Endothelial cell of umbilical vein (primary cell): ENCODE measurements around the gene TMEM209. TPM values are rescaled to one million over a fixed set of nuclear protein-coding genes. Genes with fewer than 3 reads are reported as not detected.

Source experiments
- BruUV-seq: library from RNA; stranded (reverse); fragments of 400-500 nt; replicated peaks from 2 replicates; lab custom pipeline; 2021; lab: Mats Ljungman, UMichigan
- CTCF ChIA-PET: fragments of 300-600, 350-600 bp; sonication (Branson Sonifier 250); formaldehyde crosslinking; loops from one replicate; lab custom pipeline; 2021; ENCODE audit warnings: antibody characterized with exemption, inconsistent platforms; lab: Charles Lee
- POLR2A ChIA-PET: fragments of 300-600, 350-600 bp; sonication (Branson Sonifier 250); formaldehyde crosslinking; loops from one replicate; lab custom pipeline; 2021; ENCODE audit warnings: antibody characterized with exemption, inconsistent platforms; lab: Charles Lee
- DNase-seq: peaks from one replicate; pipeline ENCODE4 v3.0.0-alpha.2; 2011; ENCODE audit warnings: low read depth, low spot score
- FAIRE-seq: peaks from 2 replicates; lab custom pipeline; 2011; peaks lifted over from hg19 to GRCh38; lab: Jason Lieb, UNC
- H2AFZ ChIP-seq: 2 replicates; pipeline ENCODE4 v1.6.0; 2012; ENCODE audit warnings: low read depth, low read length, control low read depth, inconsistent platforms
- H3K27ac ChIP-seq: 2 replicates; pipeline ENCODE4 v1.5.1; 2011; ENCODE audit warnings: low read depth, mild to moderate bottlenecking, control low read depth, low read length, moderate library complexity; ENCODE audit not compliant: insufficient read depth
- H3K27me3 ChIP-seq, 2 experiments: 2 replicates each; pipeline versions ENCODE4 v1.6.0 to v1.6.1; 2011; ENCODE audit warnings: low read length in 2 of 2, mixed read lengths in 1 of 2; ENCODE audit not compliant: control insufficient read depth in 2 of 2, insufficient read depth in 2 of 2
- H3K36me3 ChIP-seq, 2 experiments: 2 replicates in 1 of 2; 3 replicates in 1 of 2; pipeline ENCODE4 v1.5.1; 2011; ENCODE audit warnings: low read length in 2 of 2, mild to moderate bottlenecking in 1 of 2, moderate library complexity in 1 of 2; ENCODE audit not compliant: control insufficient read depth in 2 of 2, insufficient read depth in 2 of 2; ENCODE audit errors: extremely low read depth in 1 of 2
- H3K4me1 ChIP-seq: 3 replicates; pipeline ENCODE4 v1.5.1; 2011; ENCODE audit warnings: mild to moderate bottlenecking, low read length; ENCODE audit not compliant: control insufficient read depth, insufficient read depth; ENCODE audit errors: extremely low read depth
- H3K4me2 ChIP-seq: 2 replicates; pipeline ENCODE4 v1.6.1; 2011; ENCODE audit warnings: low read length, control low read depth, mixed read lengths; ENCODE audit not compliant: insufficient read depth
- H3K4me3 ChIP-seq, 3 experiments: fragments of 200-600 bp in 1 of 3; sonication (generic), shearing (Covaris generic) in 1 of 3; replicated peaks in 1 of 3; 2 replicates each; pipeline ENCODE4 v1.5.1; 2011 to 2016; ENCODE audit warnings: control low read depth in 3 of 3, low read length in 3 of 3, mild to moderate bottlenecking in 2 of 3, inconsistent platforms in 1 of 3, low read depth in 1 of 3, moderate library complexity in 1 of 3; ENCODE audit not compliant: insufficient read depth in 1 of 3
- H3K79me2 ChIP-seq: 2 replicates; pipeline ENCODE4 v1.6.0; 2012; ENCODE audit warnings: low read length, inconsistent platforms; ENCODE audit not compliant: control insufficient read depth, insufficient read depth
- H3K9ac ChIP-seq: replicated peaks from 2 replicates; pipeline ENCODE3; 2011; ENCODE audit warnings: low read length, control low read depth; ENCODE audit not compliant: insufficient read depth; ENCODE audit errors: extremely low read depth
- H3K9me1 ChIP-seq: replicated peaks from 3 replicates; pipeline ENCODE4 v1.6.0; 2011; ENCODE audit warnings: mild to moderate bottlenecking, low read length; ENCODE audit not compliant: control insufficient read depth, insufficient read depth; ENCODE audit errors: extremely low read depth
- H3K9me3 ChIP-seq: replicated peaks from 2 replicates; pipeline ENCODE4 v1.5.1; 2012; ENCODE audit warnings: low read length, inconsistent platforms; ENCODE audit not compliant: control insufficient read depth, insufficient read depth
- H4K20me1 ChIP-seq: replicated peaks from 2 replicates; pipeline ENCODE3; 2011; ENCODE audit warnings: mild to moderate bottlenecking, low read length; ENCODE audit not compliant: control insufficient read depth, insufficient read depth; ENCODE audit errors: extremely low read depth
- EZH2 ChIP-seq: IDR thresholded peaks from 2 replicates; pipeline ENCODE4 v1.6.1; 2012; ENCODE audit warnings: borderline replicate concordance, low read depth, mild to moderate bottlenecking, moderate library complexity, low read length, inconsistent platforms; ENCODE audit not compliant: severe bottlenecking
- FOS ChIP-seq: IDR thresholded peaks from 2 replicates; pipeline ENCODE4 v1.6.1; 2011; ENCODE audit warnings: mild to moderate bottlenecking, low read length, moderate library complexity, borderline replicate concordance; ENCODE audit not compliant: insufficient read depth
- GATA2 ChIP-seq: IDR thresholded peaks from 2 replicates; pipeline ENCODE4 v1.7.0; 2011; ENCODE audit warnings: low read depth, mild to moderate bottlenecking, moderate library complexity, mixed read lengths, low read length; ENCODE audit not compliant: insufficient read length, insufficient read depth
- JUN ChIP-seq: IDR thresholded peaks from 2 replicates; pipeline ENCODE4 v1.6.1; 2011; ENCODE audit warnings: borderline replicate concordance, low read depth; ENCODE audit not compliant: insufficient read length, insufficient read depth
- MYC ChIP-seq: IDR thresholded peaks from one replicate; pipeline ENCODE4 v1.6.1; 2011; ENCODE audit warnings: mild to moderate bottlenecking, low read depth, low read length
- POLR2A ChIP-seq: IDR thresholded peaks from 2 replicates; pipeline ENCODE4 v1.6.1; 2012; ENCODE audit warnings: low read depth, mild to moderate bottlenecking, control low read depth, low read length
- POLR2AphosphoS5 ChIP-seq: IDR thresholded peaks from 2 replicates; pipeline ENCODE4 v1.6.1; 2012; ENCODE audit warnings: low read depth, mild to moderate bottlenecking, control low read depth, low read length, moderate library complexity; ENCODE audit not compliant: insufficient read depth
- dilution Hi-C: fragments of 300-500 bp; cut with MboI; formaldehyde crosslinking; loops from one replicate; pipeline ENCODE4 v1.15.0; 2019; ENCODE audit warnings: low sequenced_read_pairs; ENCODE audit not compliant: extremely low pct_ligation_motif_present
- intact Hi-C: fragments of 100-400 bp; cut with micrococcal nuclease; formaldehyde crosslinking; loops from one replicate; pipeline ENCODE4 v1.10.0; 2022
- polyA plus RNA-seq, 4 experiments: library from polyadenylated mRNA; depleted of rRNA in 3 of 4; stranded (reverse) in 3 of 4; unstranded in 1 of 4; fragments of >200 nt; gene quantifications; 2 replicates each; pipeline versions ENCODE4 v1.2.1 to v1.2.3, GENCODE V29; 2011 to 2012; ENCODE audit warnings: missing spikeins in 1 of 4
- total RNA-seq: library from RNA; stranded (reverse); gene quantifications from 2 replicates; pipeline ENCODE4 v1.2.3, GENCODE V29; 2021
- TF ChIP-seq, protein P1 (sequence below): IDR thresholded peaks from 2 replicates; pipeline ENCODE4 v1.6.1; 2011; ENCODE audit not compliant: insufficient read depth, insufficient read length
- TF ChIP-seq, protein P2 (sequence below), 2 donors: IDR thresholded peaks; 1 replicate in 1 of 2; 2 replicates in 1 of 2; pipeline ENCODE4 v1.5.1; 2011; ENCODE audit warnings: low read length in 2 of 2, mild to moderate bottlenecking in 2 of 2, moderate library complexity in 2 of 2, control low read depth in 1 of 2, inconsistent platforms in 1 of 2, low read depth in 1 of 2; ENCODE audit not compliant: insufficient read depth in 1 of 2; ENCODE audit errors: extremely low read depth in 1 of 2

TMEM209 gene
- total and polyA plus RNA-seq, 2 donors (not counting 3 experiments of a cell fraction or from before 2014, with no cell fraction given) = 13.0 to 16.6 TPM

DNA sequence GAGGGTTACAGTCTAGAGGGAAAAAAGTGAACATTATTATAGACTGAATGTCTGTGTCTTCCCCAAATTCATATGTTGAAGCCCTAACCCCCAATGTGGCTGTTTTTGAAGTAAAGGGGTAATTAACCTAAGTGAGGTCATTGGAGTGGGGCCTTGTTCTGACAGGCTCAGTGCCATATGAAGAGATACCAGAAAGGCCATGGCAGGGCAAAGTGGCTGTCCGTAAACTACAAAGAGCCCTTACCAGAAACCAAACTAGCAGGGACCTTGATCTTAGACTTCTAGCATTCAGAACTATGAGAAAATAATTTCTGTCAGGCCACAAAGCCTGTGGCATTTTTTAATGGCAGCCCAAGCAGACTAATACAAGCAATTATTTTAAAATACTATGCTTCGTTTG lies 8.7 kb downstream of the TMEM209 start:
- no peak for DNase-seq
- TF ChIP-seq FOS (no peak), GATA2 (no peak), MYC (no peak), JUN (no peak), POLR2AphosphoS5 (no peak), POLR2A (no peak), EZH2 (no peak)
- TF ChIP-seq, protein P1, sequence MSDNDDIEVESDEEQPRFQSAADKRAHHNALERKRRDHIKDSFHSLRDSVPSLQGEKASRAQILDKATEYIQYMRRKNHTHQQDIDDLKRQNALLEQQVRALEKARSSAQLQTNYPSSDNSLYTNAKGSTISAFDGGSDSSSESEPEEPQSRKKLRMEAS = no peak
- TF ChIP-seq, protein P2, sequence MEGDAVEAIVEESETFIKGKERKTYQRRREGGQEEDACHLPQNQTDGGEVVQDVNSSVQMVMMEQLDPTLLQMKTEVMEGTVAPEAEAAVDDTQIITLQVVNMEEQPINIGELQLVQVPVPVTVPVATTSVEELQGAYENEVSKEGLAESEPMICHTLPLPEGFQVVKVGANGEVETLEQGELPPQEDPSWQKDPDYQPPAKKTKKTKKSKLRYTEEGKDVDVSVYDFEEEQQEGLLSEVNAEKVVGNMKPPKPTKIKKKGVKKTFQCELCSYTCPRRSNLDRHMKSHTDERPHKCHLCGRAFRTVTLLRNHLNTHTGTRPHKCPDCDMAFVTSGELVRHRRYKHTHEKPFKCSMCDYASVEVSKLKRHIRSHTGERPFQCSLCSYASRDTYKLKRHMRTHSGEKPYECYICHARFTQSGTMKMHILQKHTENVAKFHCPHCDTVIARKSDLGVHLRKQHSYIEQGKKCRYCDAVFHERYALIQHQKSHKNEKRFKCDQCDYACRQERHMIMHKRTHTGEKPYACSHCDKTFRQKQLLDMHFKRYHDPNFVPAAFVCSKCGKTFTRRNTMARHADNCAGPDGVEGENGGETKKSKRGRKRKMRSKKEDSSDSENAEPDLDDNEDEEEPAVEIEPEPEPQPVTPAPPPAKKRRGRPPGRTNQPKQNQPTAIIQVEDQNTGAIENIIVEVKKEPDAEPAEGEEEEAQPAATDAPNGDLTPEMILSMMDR (IDR thresholded peaks at IDR 0.05; ENCODE audit: extremely low read depth in 1 of 2, insufficient read depth in 1 of 2, low read depth in 1 of 2, low read length in 2 of 2) = no peak
- no TSS peak for BruUV-seq
- dilution Hi-C loops = no loop called here
- Histone ChIP-seq H3K9ac (no peak overlapping the region), H3K4me1 (no peaks in the 10 kb centered on the region), H3K4me2 (no peak overlapping the region), H2AFZ (no peak overlapping the region), H3K36me3 (no peaks in the 10 kb centered on the region), H4K20me1 (no peaks in the 10 kb centered on the region), H3K9me3 (no peaks in the 10 kb centered on the region), H3K27ac (no peak overlapping the region), H3K9me1 (no peaks in the 10 kb centered on the region), H3K27me3 (no peaks in the 10 kb centered on the region), H3K79me2 (no peaks in the 10 kb centered on the region), H3K4me3 (no peak overlapping the region)
- FAIRE-seq = no peak
- ChIA-PET POLR2A (no interaction called here), CTCF (no interaction called here)
- intact Hi-C loops = no loop called here
